Measurements from ENCODE around the gene RCL1.

RCL1 gene

GRCh38 chr9:4902135-4902475 lies 109.4 kb downstream of the RCL1 start:
- Histone ChIP-seq H3F3A (ENCODE audit: insufficient read depth, low read length) (0 out of 2 replicates have a peak, but pooled peaks cover 2% of the 10 kb centered on the region), H3K9me3 (replicated peaks; ENCODE audit: insufficient read depth, low read length) (no peaks in the 10 kb centered on the region), H4K20me1 (ENCODE audit: insufficient read depth, low read length) (no peaks in the 10 kb centered on the region), H3K4me1 (ENCODE audit: low read length) (peaks cover 4% of the 10 kb centered on the region), H3K27me3 (replicated peaks; ENCODE audit: insufficient read depth, low read length) (no peaks in the 10 kb centered on the region), H3K36me3 (replicated peaks; ENCODE audit: insufficient read depth, low read length) (no peaks in the 10 kb centered on the region), H3K79me2 (ENCODE audit: low read length) (no peaks in the 10 kb centered on the region), H3K4me2 (ENCODE audit: low read depth, low read length) (peak overlapping the region; percentile 73), H3K9me2 (replicated peaks; ENCODE audit: insufficient read depth, low read length) (no peaks in the 10 kb centered on the region), H3K27ac (ENCODE audit: low read length) (no peak overlapping the region), H3K9ac (ENCODE audit: low read length) (no peak overlapping the region; the same call in 1 of the 2 replicates), H3K4me3 (ENCODE audit: low read length) (no peak overlapping the region), H2AFZ (ENCODE audit: low read length) (peak overlapping the region; percentile 86)
- TF ChIP-seq EZH2phosphoT487 (IDR thresholded peaks at IDR 0.05; ENCODE audit: low read length) (no peak), EZH2 (optimal IDR thresholded peaks at IDR 0.05; ENCODE audit: low read depth, low read length) (no peak)
- TF ChIP-seq, protein P1, sequence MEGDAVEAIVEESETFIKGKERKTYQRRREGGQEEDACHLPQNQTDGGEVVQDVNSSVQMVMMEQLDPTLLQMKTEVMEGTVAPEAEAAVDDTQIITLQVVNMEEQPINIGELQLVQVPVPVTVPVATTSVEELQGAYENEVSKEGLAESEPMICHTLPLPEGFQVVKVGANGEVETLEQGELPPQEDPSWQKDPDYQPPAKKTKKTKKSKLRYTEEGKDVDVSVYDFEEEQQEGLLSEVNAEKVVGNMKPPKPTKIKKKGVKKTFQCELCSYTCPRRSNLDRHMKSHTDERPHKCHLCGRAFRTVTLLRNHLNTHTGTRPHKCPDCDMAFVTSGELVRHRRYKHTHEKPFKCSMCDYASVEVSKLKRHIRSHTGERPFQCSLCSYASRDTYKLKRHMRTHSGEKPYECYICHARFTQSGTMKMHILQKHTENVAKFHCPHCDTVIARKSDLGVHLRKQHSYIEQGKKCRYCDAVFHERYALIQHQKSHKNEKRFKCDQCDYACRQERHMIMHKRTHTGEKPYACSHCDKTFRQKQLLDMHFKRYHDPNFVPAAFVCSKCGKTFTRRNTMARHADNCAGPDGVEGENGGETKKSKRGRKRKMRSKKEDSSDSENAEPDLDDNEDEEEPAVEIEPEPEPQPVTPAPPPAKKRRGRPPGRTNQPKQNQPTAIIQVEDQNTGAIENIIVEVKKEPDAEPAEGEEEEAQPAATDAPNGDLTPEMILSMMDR (IDR thresholded peaks at IDR 0.05; ENCODE audit: low read length): no peak
- no peak for DNase-seq

DNA sequence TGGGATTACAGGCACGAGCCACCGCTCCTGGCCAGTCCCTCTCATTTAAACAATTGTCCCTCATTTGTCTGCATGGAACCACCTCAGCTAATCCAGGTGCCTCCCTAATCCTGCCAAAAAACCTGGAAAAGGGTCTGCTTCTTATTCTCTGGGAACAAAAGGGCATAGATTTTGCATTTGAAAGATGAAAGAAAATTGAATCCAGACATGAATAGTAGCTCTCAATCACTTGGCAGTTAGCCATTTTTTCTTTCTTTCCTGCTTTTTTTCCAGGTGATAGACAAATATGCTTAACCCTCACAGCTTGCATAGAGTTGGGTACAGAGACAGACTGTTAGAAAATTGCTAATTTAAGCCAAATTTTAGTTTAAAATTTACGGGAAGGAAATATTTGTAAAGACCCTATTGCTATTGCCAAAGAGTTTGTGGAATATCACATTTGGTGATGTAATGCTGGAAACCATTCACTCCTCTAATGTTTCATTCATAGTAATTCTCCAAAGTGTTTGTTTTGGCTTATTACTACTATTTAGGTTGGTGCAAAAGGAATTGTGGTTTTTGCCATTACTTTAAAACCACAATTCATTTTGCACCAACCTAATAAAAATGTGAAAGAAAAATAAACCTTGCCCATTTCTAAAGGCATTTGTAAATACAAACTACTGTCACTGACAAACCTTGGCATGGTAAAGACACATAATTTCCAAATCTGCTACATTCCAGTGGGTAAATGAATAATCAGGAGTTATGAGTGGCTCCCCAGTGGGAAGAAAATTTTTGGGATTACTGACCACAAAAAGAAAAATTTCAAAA lies 111.8 kb downstream of the RCL1 start:
- no peaks in the 10 kb centered on the region for H4K20me1 ChIP-seq (ENCODE audit: insufficient read depth, low read length)
- no peak overlapping the region for H2AFZ ChIP-seq (ENCODE audit: low read length)
- H3K4me1 ChIP-seq (ENCODE audit: low read length): peaks cover 4% of the 10 kb centered on the region
- H3K9ac ChIP-seq (ENCODE audit: low read length): no peak overlapping the region
- 0 out of 2 replicates have a peak, but pooled peaks cover 2% of the 10 kb centered on the region for H3F3A ChIP-seq (ENCODE audit: insufficient read depth, low read length)
- no peaks in the 10 kb centered on the region for H3K27me3 ChIP-seq (replicated peaks; ENCODE audit: insufficient read depth, low read length)
- H3K9me3 ChIP-seq (replicated peaks; ENCODE audit: insufficient read depth, low read length): no peaks in the 10 kb centered on the region
- H3K27ac ChIP-seq (ENCODE audit: low read length): no peak overlapping the region
- TF ChIP-seq EZH2 (optimal IDR thresholded peaks at IDR 0.05; ENCODE audit: low read depth, low read length): no peak
- no peak for TF ChIP-seq EZH2phosphoT487 (IDR thresholded peaks at IDR 0.05; ENCODE audit: low read length)
- TF ChIP-seq, protein P1 (IDR thresholded peaks at IDR 0.05; ENCODE audit: low read length): no peak
- DNase-seq: no peak
- H3K9me2 ChIP-seq (replicated peaks; ENCODE audit: insufficient read depth, low read length): no peaks in the 10 kb centered on the region
- no peak overlapping the region for H3K4me3 ChIP-seq (ENCODE audit: low read length)
- no peak overlapping the region for H3K4me2 ChIP-seq (ENCODE audit: low read depth, low read length)
- H3K79me2 ChIP-seq (ENCODE audit: low read length): no peaks in the 10 kb centered on the region
- H3K36me3 ChIP-seq (replicated peaks; ENCODE audit: insufficient read depth, low read length): no peaks in the 10 kb centered on the region

- Histone ChIP-seq H3K9ac (ENCODE audit: low read length) (no peak overlapping the region), H3K4me1 (ENCODE audit: low read length) (peaks cover 4% of the 10 kb centered on the region), H2AFZ (ENCODE audit: low read length) (no peak overlapping the region), H4K20me1 (ENCODE audit: insufficient read depth, low read length) (no peaks in the 10 kb centered on the region), H3F3A (ENCODE audit: insufficient read depth, low read length) (0 out of 2 replicates have a peak, but pooled peaks cover 2% of the 10 kb centered on the region), H3K4me3 (ENCODE audit: low read length) (no peak overlapping the region), H3K27ac (ENCODE audit: low read length) (no peak overlapping the region), H3K9me3 (replicated peaks; ENCODE audit: insufficient read depth, low read length) (no peaks in the 10 kb centered on the region), H3K9me2 (replicated peaks; ENCODE audit: insufficient read depth, low read length) (no peaks in the 10 kb centered on the region), H3K36me3 (replicated peaks; ENCODE audit: insufficient read depth, low read length) (no peaks in the 10 kb centered on the region), H3K4me2 (ENCODE audit: low read depth, low read length) (no peak overlapping the region), H3K79me2 (ENCODE audit: low read length) (no peaks in the 10 kb centered on the region), H3K27me3 (replicated peaks; ENCODE audit: insufficient read depth, low read length) (no peaks in the 10 kb centered on the region)
- TF ChIP-seq, protein P1 (IDR thresholded peaks at IDR 0.05; ENCODE audit: low read length): no peak
- no peak for TF ChIP-seq EZH2phosphoT487 (IDR thresholded peaks at IDR 0.05; ENCODE audit: low read length)
- no peak for TF ChIP-seq EZH2 (optimal IDR thresholded peaks at IDR 0.05; ENCODE audit: low read depth, low read length)
- DNase-seq: no peak
These were observed 112.4 kb downstream of the RCL1 start for GRCh38 chr9:4905135-4905490.
